CD14-positive monocyte (primary cell): ENCODE measurements around the gene PIP4K2A. TPM values are rescaled to one million over a fixed set of nuclear protein-coding genes. Genes with fewer than 3 reads are reported as not detected.

Source experiments
- DNase-seq, 3 donors: peaks; one replicate each; pipeline ENCODE4 v3.0.0-alpha.2; 2011 to 2022
- H2AFZ ChIP-seq: 2 replicates; pipeline ENCODE4 v1.6.0; 2012; ENCODE audit warnings: mild to moderate bottlenecking, low read depth, low read length, inconsistent platforms; ENCODE audit not compliant: insufficient read depth, poor library complexity, severe bottlenecking
- H3K27ac ChIP-seq, 2 donors: 1 replicate in 1 of 2; 2 replicates in 1 of 2; pipeline ENCODE4 v1.5.1; 2012 to 2013; ENCODE audit warnings: low read length in 2 of 2, control low read depth in 1 of 2, inconsistent platforms in 1 of 2, low read depth in 1 of 2, mild to moderate bottlenecking in 1 of 2
- H3K27me3 ChIP-seq, 2 donors: one replicate each; pipeline versions ENCODE4 v1.6.0 to v1.6.1; 2011 to 2013; ENCODE audit warnings: low read length in 2 of 2; ENCODE audit not compliant: control insufficient read depth in 2 of 2, insufficient read depth in 2 of 2
- H3K36me3 ChIP-seq, 2 donors: replicated peaks in 1 of 2; 1 replicate in 1 of 2; 2 replicates in 1 of 2; pipeline versions ENCODE4 v1.5.1 to v1.6.1; 2012 to 2013; ENCODE audit warnings: low read length in 2 of 2, control low read depth in 1 of 2, inconsistent platforms in 1 of 2, mild to moderate bottlenecking in 1 of 2; ENCODE audit not compliant: insufficient read depth in 2 of 2, control insufficient read depth in 1 of 2
- H3K4me1 ChIP-seq, 2 donors: 1 replicate in 1 of 2; 2 replicates in 1 of 2; pipeline versions ENCODE4 v1.5.1 to v1.6.1; 2012 to 2013; ENCODE audit warnings: low read length in 2 of 2, control low read depth in 1 of 2, inconsistent platforms in 1 of 2, mild to moderate bottlenecking in 1 of 2, moderate library complexity in 1 of 2; ENCODE audit not compliant: insufficient read depth in 2 of 2, control insufficient read depth in 1 of 2
- H3K4me2 ChIP-seq: replicated peaks from 2 replicates; pipeline ENCODE3; 2012; ENCODE audit warnings: low read length, moderate library complexity, mild to moderate bottlenecking; ENCODE audit not compliant: poor library complexity, severe bottlenecking; ENCODE audit errors: extremely low read depth
- H3K4me3 ChIP-seq, 3 experiments: fragments of 200-600 bp in 1 of 3; sonication (generic) in 1 of 3; replicated peaks in 1 of 3; 1 replicate in 2 of 3; 2 replicates in 1 of 3; pipeline ENCODE4 v1.5.1; 2011 to 2013; ENCODE audit warnings: low read length in 3 of 3, mild to moderate bottlenecking in 3 of 3, control low read depth in 2 of 3, low read depth in 2 of 3, inconsistent platforms in 1 of 3, moderate library complexity in 1 of 3
- H3K79me2 ChIP-seq: 2 replicates; pipeline ENCODE4 v1.6.0; 2012; ENCODE audit warnings: mild to moderate bottlenecking, control low read depth, inconsistent platforms, low read length, moderate library complexity; ENCODE audit not compliant: insufficient read depth
- H3K9ac ChIP-seq: 2 replicates; pipeline ENCODE4 v1.6.0; 2017; ENCODE audit warnings: low read length, mild to moderate bottlenecking; ENCODE audit not compliant: insufficient read depth, poor library complexity, severe bottlenecking
- H3K9me3 ChIP-seq, 2 donors: replicated peaks in 1 of 2; 1 replicate in 1 of 2; 2 replicates in 1 of 2; pipeline versions ENCODE4 v1.5.1 to v1.6.1; 2012 to 2013; ENCODE audit warnings: low read length in 2 of 2, control low read depth in 1 of 2; ENCODE audit not compliant: control insufficient read depth in 1 of 2, insufficient read depth in 1 of 2
- H4K20me1 ChIP-seq: 2 replicates; pipeline ENCODE4 v1.6.0; 2012; ENCODE audit warnings: mild to moderate bottlenecking, low read length, control low read depth, moderate library complexity; ENCODE audit not compliant: insufficient read depth
- H3K27ac Mint-ChIP-seq, 7 donors: one replicate each; pipeline ENCODE4 v1.8.0; 2020; ENCODE audit warnings: mild to moderate bottlenecking in 7 of 7, mixed read lengths in 7 of 7, moderate library complexity in 6 of 7, inconsistent platforms in 2 of 7
- H3K27me3 Mint-ChIP-seq, 3 donors: one replicate each; pipeline ENCODE4 v1.8.0; 2021 to 2022; ENCODE audit warnings: low read depth in 3 of 3, mild to moderate bottlenecking in 3 of 3, mixed read lengths in 3 of 3, moderate library complexity in 3 of 3, inconsistent platforms in 1 of 3
- H3K36me3 Mint-ChIP-seq, 2 donors: one replicate each; pipeline ENCODE4 v1.8.0; 2020; ENCODE audit warnings: mixed read lengths in 2 of 2, inconsistent platforms in 1 of 2, mild to moderate bottlenecking in 1 of 2
- H3K4me1 Mint-ChIP-seq: one replicate; pipeline ENCODE4 v1.8.0; 2020; ENCODE audit warnings: mild to moderate bottlenecking, mixed read lengths
- H3K4me3 Mint-ChIP-seq, 2 donors: one replicate each; pipeline ENCODE4 v1.8.0; 2020; ENCODE audit warnings: mild to moderate bottlenecking in 2 of 2, mixed read lengths in 2 of 2, moderate library complexity in 1 of 2
- H3K9me3 Mint-ChIP-seq, 7 donors: one replicate each; pipeline ENCODE4 v1.8.0; 2020 to 2022; ENCODE audit warnings: mixed read lengths in 7 of 7, mild to moderate bottlenecking in 6 of 7, moderate library complexity in 6 of 7, inconsistent platforms in 2 of 7
- CTCF ChIP-seq: fragments of 200-600 bp; IDR thresholded peaks from one replicate; pipeline ENCODE4 v1.8.0; 2022; ENCODE audit warnings: antibody characterized with exemption, mild to moderate bottlenecking
- WGBS: methylation state at CpG from one replicate; pipeline ENCODE4 v1.1.5; 2013; ENCODE audit warnings: missing lambda C conversion rate; ENCODE audit not compliant: insufficient coverage; 5-methylcytosine and 5-hydroxymethylcytosine counted together
- intact Hi-C, 2 donors: fragments of 100-400 bp; cut with micrococcal nuclease; formaldehyde crosslinking; loops; one replicate each; pipeline versions ENCODE4 v1.15.0 to v1.15.1; 2023
- polyA plus RNA-seq, 3 donors: library from polyadenylated mRNA; depleted of rRNA in 1 of 3; unstranded in 2 of 3; stranded (reverse) in 1 of 3; fragments of 300-500 nt in 2 of 3; fragments of >200 nt in 1 of 3; fragmentation: Illumina TruSeq in 2 of 3; gene quantifications; 1 replicate in 2 of 3; 2 replicates in 1 of 3; pipeline ENCODE4 v1.2.3, GENCODE V29; 2012 to 2021

PIP4K2A gene
- polyA plus RNA-seq, 3 donors: 9.7 to 33.7 (median 16.6) TPM

GRCh38 chr10:22601618-22602017, 112.8 kb downstream of the PIP4K2A start:
- H2AFZ ChIP-seq: no peak overlapping the region
- peaks cover 25 to 57% of the 10 kb centered on the region in 2 donors for H3K36me3 ChIP-seq
- Mint-ChIP-seq H3K9me3 (no peaks in the 10 kb centered on the region), H3K36me3 (peaks cover 56% of the 10 kb centered on the region in 2 donors), H3K4me3 (no peak overlapping the region), H3K4me1 (peaks cover 40% of the 10 kb centered on the region), H3K27ac (peak overlapping the region in 5 of 7 donors; percentile 9 to 88 (median 75)), H3K27me3 (peaks cover 0 to 1% (median 0%) of the 10 kb centered on the region in 3 donors)
- WGBS: 100% methylated on average over 3 of the region's 5 CpGs
- DNase-seq: no peak
- H3K27me3 ChIP-seq: no peaks in the 10 kb centered on the region
- H3K79me2 ChIP-seq: peaks cover 40% of the 10 kb centered on the region
- no peak overlapping the region for H3K9ac ChIP-seq
- H3K9me3 ChIP-seq: no peaks in the 10 kb centered on the region
- intact Hi-C loops: loop anchor here in 1 of 2 donors (10.0 kb wide), 2 partner anchors 113 to 167 kb away; partner anchors contain the start of gene PIP4K2A
- H4K20me1 ChIP-seq: peaks cover 30% of the 10 kb centered on the region
- H3K4me2 ChIP-seq: no peak overlapping the region
- TF ChIP-seq CTCF: no peak
- H3K4me1 ChIP-seq: peaks cover 23 to 27% of the 10 kb centered on the region in 2 donors
- no peak overlapping the region for H3K4me3 ChIP-seq
- H3K27ac ChIP-seq: peak overlapping the region in 1 of 2 donors; percentile 8

GRCh38 chr10:22599636-22600228, 114.6 kb downstream of the PIP4K2A start:
- no peaks in the 10 kb centered on the region for H3K9me3 ChIP-seq
- H3K27me3 ChIP-seq: no peaks in the 10 kb centered on the region
- WGBS: 89% methylated on average over 1 of the region's 11 CpGs
- no peak for DNase-seq
- H3K36me3 ChIP-seq: peaks cover 30 to 69% of the 10 kb centered on the region in 2 donors
- no peak overlapping the region for H3K9ac ChIP-seq
- H3K9me3 Mint-ChIP-seq: no peaks in the 10 kb centered on the region
- peaks cover 44% of the 10 kb centered on the region for H4K20me1 ChIP-seq
- H3K4me3 ChIP-seq: no peak overlapping the region
- H3K4me1 ChIP-seq: peaks cover 6 to 11% of the 10 kb centered on the region in 2 donors
- H3K27ac Mint-ChIP-seq: peak overlapping the region in 4 of 7 donors; percentile 24 to 90 (median 54)
- H3K27me3 Mint-ChIP-seq: peaks cover 0 to 1% (median 0%) of the 10 kb centered on the region in 3 donors
- TF ChIP-seq CTCF: no peak
- peaks cover 45% of the 10 kb centered on the region for H3K79me2 ChIP-seq
- H3K36me3 Mint-ChIP-seq: peaks cover 63 to 66% of the 10 kb centered on the region in 2 donors
- intact Hi-C loops: loop anchor here in 1 of 2 donors (10.0 kb wide), 2 partner anchors 115 to 165 kb away; partner anchors contain the start of gene PIP4K2A
- peak overlapping the region in 1 of 2 donors; percentile 52 for H3K27ac ChIP-seq
- H3K4me1 Mint-ChIP-seq: peaks cover 26% of the 10 kb centered on the region
- H2AFZ ChIP-seq: no peak overlapping the region
- H3K4me2 ChIP-seq: no peak overlapping the region
- H3K4me3 Mint-ChIP-seq: no peak overlapping the region
